HL-60/S4 treated with retinoic acid at 250 ng/mL for 4 days and 3 days (cell line): Measurements from ENCODE around the gene DLX1.
"Not testable (repeated sequence)": the region's sequence is repeated elsewhere in the genome, so short reads cannot be mapped to it uniquely, and the experiment has no call there.

Source experiments
- in situ Hi-C: fragments of 300-500 bp; cut with MboI; formaldehyde crosslinking; loops from 2 replicates; pipeline ENCODE4 v1.7.0; 2022; ENCODE audit warnings: low sequenced_read_pairs

DLX1 gene

GRCh38 chr2:172085460-172086159, at the start of gene DLX1:
Gene DLX1 (plus strand): TSS chr2:172085507. CDS start chr2:172085678, 171 bp downstream.
- in situ Hi-C loops, result no loop called here

- in situ Hi-C loops, result no loop called here
Observed at GRCh38 chr2:172038121-172038520, 47.2 kb upstream of the DLX1 start.

GRCh38 chr2:172038604-172039003, 46.7 kb upstream of the DLX1 start:
- in situ Hi-C loops, result no loop called here

- in situ Hi-C loops, result no loop called here
Observed at GRCh38 chr2:172039011-172039704, 46.1 kb upstream of the DLX1 start.

- in situ Hi-C loops, result no loop called here
Observed at GRCh38 chr2:172040311-172040710, 45.0 kb upstream of the DLX1 start.

GRCh38 chr2:172046080-172046678, 39.1 kb upstream of the DLX1 start:
- in situ Hi-C loops, result no loop called here

GRCh38 chr2:172046866-172047565, 38.3 kb upstream of the DLX1 start:
- in situ Hi-C loops, result no loop called here

- in situ Hi-C loops, result no loop called here
Observed at GRCh38 chr2:172047566-172048507, 37.5 kb upstream of the DLX1 start.

GRCh38 chr2:172048508-172049503, 36.5 kb upstream of the DLX1 start:
- in situ Hi-C loops, result no loop called here

GRCh38 chr2:172049567-172050120, 35.7 kb upstream of the DLX1 start:
- in situ Hi-C loops, result no loop called here

- in situ Hi-C loops, result no loop called here
Observed at GRCh38 chr2:172050479-172051125, 34.7 kb upstream of the DLX1 start.

GRCh38 chr2:172052000-172052983, 33.0 kb upstream of the DLX1 start:
- in situ Hi-C loops, result no loop called here

- in situ Hi-C loops, result no loop called here
Observed at GRCh38 chr2:172053486-172053885, 31.8 kb upstream of the DLX1 start.

- in situ Hi-C loops, result no loop called here
Observed at GRCh38 chr2:172056293-172056692, 29.0 kb upstream of the DLX1 start.

- in situ Hi-C loops, result no loop called here
Observed at GRCh38 chr2:172058660-172059059, 26.6 kb upstream of the DLX1 start.

- in situ Hi-C loops, result not testable (repeated sequence)
Observed at GRCh38 chr2:172060118-172060517, 25.2 kb upstream of the DLX1 start.

- in situ Hi-C loops, result no loop called here
Observed at GRCh38 chr2:172062402-172063004, 22.8 kb upstream of the DLX1 start.
